HG02981 (cell line): ENCODE results near the gene SYPL1.
"Not testable (repeated sequence)": the region's sequence is repeated elsewhere in the genome, so short reads cannot be mapped to it uniquely, and the experiment has no call there.

Experiments
- ATAC-seq: cut with Tn5 transposase; IDR thresholded peaks from one replicate; pipeline ENCODE4 v1.9.1; 2021; ENCODE audit warnings: mild to moderate bottlenecking, moderate library complexity; ENCODE audit not compliant: unreplicated experiment

The SYPL1 gene

DNA sequence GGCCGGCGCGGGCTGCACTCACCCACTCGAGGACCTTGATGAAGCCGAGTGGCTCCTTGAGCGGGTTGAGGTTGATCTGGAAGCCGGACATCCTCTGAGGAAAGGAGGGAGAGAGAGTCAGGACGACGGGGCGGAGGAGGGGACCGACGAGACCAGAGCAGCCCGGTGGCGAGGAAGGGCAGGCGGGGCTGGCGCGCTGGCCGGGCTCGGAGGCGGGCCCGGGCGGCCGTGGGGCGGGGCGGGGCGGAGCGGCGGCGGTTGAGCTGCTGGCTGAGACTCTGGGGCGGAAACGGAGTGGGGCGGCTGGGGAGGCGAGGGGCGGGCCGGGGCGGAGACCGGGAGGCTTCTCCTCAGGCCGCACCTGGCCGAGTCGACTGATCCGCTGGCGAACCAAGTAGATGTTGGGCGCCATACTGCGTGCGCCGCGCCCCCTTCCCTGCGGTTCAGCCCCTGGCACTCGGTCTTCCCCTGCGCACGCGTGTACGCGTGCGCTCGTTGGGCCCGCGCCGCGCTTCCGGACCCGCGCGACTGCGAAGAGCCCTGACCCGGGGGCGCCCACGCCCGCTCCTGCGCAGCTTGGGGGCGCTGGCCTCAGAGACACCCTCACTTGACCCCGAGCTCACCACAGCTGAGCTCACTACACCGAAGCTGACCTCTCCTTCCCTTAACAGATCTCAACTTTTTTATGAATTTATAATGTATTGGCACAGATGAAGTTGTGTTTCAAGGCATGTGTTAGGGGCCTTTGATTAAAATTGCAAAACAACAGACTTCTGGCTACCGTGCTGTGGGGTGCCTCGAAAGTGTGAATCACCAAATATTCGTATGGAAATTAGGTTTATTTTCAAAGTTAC lies at the start of gene SYPL1:
Gene SYPL1, minus strand, starts transcription at position 195 of the 854 bp plus-strand sequence. Its CDS starts 104 bp downstream, at position 91.
- ATAC-seq: peak; percentile 80

DNA sequence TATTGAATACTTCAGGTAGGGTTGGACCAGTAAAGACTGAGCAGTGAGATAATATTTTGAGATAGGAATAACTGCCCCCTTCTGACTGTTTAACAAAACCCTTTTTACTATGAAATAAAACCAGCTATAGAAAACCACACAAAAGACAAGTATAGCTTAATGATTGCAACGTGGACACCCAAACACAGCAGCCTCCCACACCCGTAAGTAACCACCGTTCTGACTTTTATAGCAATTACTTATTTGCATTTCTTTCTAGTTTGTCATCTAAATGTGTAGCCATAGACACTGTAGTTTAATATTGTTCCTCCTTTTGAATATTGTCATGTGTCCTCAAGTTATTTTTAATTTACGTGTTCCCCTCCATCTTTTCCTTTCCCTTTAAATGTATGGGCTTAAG lies 42.9 kb upstream of the SYPL1 start:
- no peak for ATAC-seq

DNA sequence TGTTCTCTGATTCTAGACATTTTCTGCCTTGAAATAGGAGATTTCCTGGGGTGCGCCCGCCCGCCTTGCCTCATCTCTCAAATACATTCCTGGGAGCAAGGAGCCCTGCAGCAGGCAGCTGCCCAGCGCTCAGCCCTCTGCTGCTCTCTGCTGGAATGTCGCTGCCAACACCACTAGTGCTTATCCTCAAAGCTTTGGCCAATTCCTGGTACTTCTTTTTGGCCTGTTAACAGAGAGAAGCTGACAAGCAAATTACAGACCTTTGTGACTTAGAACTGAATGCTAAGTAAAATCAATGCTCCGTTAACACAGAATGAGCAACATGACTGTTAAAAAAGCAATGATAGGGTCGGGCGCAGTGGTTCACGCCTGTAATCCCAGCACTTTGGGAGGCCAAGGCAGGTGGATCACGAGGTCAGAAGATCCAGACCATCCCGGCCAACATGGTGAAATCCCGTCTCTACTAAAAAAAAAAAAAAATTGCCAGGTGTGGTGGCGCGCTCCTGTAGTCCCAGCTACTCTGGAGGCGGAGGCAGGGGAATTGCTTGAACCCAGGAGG lies 41.9 kb upstream of the SYPL1 start:
- no peak for ATAC-seq

DNA sequence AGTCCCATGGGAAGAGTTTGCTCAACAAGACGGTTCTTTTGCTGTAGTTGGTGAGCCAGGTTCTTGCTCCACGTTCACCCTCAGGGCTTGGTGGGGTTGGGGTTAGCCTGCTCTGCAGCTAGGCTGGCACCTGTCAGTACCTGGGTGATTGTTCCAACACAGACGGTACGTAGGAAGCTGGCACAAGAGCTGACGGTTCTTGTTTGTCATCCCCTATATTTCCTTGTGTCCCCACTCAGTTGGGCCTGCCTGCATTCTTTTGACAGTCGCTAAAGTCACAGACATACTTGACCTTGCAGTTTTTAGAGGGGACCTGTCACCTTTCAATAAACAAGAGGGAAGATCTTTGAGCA lies 40.2 kb upstream of the SYPL1 start:
- ATAC-seq: no peak

DNA sequence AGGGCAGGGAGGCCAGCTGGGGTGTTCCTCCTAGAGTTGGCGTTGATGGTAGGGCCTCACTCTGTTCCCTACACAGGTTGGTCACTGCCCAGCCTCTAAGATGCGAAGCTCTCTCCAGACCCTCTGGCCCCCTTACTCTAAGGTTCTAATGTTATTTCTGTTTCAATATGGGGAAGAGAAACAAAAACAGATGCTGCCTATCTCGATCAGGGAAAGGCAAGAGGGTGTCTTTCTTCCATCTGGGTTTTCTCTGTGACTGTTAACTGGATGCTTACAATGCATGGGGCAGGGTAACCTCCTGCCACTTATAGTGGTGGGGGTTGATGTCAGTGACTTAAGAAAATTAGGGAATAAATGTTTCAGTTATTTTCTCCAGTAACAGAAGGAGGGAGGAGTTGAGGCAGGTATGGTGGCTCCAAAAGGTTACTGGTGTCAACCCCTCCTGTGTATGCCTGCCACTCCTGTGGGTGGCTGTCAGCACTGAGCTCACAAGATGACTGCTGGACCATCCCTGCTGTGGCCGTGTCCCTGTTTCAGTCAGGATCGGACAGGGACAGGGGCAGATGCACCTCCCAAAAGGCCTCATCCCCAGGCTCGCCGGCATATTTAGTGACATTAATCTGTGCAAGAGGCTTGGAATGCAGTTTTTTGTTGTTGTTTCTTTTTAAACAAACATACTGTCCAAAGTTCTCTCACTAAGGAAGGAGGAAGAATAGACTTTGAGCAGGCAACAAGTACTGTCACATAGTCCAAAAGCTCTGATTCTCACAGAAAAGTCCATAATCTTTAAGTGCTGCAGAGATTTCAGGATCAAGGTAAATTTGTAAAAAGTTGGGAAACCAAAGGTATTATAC lies 39.6 kb upstream of the SYPL1 start:
- ATAC-seq: no peak

DNA sequence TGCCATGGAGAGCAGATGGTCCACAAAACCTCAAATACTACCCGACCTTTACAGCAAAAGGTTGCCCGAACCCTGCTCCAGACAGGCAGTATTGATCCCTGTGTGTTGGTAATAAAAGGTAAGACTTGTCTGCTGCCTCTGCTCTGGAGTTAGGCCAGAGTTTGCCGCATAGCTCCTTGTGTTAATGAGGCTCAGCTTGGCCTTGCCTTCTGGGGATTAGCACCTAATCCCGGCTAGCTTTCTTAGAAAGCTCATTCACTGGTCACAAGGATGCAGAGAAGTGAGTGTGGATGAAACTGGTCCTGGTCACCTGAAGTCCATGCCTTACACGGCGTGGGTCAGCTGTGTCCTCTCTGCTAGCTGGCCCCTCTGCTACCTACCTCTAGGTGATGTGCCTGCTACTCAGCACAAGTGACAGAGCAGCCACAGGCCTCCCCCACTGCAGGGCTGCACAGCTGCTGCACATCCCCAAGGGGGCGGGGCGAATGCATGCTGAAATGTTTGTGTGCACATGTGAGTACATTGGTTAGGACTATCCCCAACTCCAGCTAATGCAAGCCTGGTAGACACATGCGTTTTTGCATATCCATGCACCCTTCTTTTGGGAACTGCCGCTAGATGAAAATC lies 31.7 kb upstream of the SYPL1 start:
- no peak for ATAC-seq

DNA sequence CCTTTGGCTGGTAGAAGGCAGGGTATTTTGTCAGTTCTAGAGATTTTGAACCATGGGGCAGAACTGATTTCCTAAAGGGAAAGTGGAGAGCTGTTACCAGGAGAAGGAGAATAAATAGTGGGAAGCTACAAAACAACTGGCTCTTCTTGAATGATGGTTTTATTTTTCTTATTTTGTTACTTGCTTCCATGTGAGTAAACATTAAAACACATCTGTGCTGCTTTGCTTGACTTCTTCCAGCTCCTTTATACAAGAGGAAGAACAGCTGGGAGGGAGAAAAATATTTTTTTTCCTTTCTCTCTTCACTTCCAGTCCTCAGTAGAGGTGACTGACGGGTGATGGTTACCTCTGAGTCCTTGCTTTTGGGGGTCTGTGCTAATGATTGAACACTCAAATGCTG lies 30.0 kb upstream of the SYPL1 start:
- ATAC-seq: no peak

DNA sequence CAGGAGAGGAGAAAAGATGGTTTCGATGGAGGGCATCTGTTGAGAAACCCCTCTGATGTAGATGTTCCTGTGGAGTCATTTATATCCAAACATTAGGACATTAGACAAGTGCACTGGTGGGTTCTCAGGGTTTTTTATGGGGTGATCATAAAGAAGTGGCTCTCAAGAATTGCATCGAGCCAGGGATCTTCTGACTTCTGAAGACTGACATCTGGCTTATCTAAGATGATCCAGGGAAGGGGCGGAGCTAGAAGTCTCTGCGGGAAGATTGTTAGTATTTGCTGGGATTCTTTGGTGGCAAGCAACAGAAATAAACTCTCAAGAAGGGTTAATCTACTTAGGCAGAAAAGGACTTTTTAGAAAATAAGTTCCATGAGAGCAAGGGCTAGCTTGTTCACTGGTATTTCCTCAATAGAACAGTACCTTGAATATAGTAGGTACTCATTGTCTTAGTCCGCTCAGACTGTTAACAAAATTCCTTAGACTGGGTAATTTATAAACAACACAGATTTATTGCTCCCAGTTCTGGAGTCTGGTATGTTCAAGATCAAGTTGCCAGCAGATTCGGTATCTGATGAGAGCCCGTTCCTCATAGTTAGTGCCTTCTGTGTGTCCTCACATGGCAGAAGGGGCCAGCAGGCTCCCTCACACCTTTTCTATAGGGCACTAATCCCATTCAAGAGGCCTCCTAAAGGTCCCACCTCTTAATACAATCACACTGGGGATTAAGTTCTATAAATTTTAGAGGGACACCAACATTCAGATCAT lies 28.5 kb upstream of the SYPL1 start:
- no peak for ATAC-seq

DNA sequence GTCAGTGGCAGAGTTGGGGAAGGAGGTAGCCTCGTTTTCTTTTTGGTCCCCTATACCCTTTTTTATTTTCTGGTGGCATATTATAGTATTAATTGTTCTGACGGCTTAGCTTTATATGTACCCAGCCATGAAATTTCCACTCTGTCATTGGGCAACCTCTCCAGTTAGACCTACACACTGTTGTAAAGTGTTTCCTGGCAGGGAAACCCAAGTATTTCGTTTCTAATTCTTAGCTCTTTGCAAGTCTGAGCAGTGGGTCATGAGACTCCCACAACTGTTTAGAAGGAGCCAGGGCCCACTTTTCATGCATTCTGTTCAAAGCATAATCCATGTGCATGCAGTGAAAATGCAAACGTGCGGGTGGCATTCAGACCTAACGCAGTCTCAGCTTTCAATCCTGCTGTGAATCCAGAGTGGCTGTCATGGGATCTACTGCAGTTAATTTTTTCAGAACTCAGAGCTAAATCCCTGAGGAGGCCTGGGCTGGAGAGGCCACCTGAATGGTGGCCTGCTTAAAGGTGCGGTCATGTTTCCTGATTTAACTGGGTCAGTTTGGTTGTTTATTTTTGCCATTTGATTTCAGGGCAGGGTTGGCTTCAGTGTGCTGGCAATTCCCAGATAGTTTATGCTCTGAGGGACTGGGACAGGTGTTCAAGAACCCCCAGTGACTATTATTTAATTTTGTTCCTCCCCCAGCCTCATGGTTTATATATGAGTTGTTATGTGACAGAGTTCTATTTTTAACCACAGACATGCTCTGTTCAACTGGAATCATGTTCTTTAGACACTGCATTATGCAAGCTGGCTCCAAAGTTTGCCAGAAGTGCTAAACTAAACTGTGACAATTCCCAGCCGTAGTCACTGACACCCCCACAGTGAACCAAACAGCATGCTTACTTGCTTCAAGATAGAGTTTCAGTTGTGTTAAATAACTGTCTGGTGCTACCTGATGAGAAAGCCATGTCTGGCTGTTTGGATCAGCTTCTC lies 27.4 kb upstream of the SYPL1 start:
- ATAC-seq: no peak

DNA sequence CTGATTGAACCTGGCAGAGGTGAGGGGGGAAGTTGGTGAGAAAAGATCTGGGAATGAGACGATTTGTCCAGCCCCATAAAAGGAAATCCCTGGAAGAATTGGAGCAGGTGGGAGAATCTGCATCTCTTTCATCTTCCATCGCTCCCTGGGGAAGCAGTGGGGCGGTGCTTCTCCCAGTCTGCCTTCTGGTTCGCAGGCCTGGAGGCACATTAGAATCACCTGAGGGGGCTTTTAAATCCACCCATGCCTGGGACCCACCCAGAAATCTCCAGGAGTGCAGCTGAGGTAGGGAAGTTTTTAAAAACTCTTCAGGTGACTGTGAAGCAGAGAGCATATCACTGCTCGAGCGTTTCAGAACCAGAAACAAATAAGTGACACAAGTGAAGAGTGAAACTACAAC lies 26.7 kb upstream of the SYPL1 start:
- ATAC-seq: no peak

DNA sequence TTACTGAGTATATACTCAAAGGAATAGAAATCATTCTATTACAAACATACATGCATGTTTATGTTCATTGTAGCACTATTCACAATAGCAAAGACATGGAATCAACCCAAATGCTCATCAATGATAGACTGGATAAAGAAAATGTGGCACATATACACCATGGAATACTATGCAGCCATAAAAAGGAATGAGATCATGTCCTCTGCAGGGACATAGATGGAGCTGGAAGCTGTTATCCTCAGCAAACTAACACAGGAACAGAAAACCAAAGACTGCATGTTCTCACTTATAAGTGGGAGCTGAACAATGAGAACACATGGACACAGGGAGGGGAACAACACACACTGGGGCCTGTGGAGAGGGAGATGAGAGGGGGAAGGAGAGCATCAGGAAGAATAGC lies 26.1 kb upstream of the SYPL1 start:
- ATAC-seq: not testable (repeated sequence)

DNA sequence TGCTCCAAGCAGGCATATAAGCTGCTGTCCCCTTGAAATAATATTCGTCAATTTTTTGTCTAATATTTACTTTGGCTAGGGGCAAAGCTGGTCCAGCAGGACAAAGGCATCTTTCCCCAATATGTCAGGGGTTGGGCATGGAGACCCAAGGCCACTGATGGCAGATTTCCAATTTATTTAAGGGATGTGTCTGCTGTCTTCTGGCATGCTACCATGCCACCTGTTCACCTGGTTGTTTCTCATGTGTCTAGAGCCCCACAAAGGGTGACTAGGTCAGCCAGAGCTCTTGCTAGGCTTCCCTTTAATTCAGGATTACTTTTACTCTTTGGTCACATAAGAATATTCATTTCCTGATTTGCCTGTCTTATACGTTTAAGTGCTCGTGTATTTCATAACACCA lies 22.1 kb upstream of the SYPL1 start:
- ATAC-seq: no peak

DNA sequence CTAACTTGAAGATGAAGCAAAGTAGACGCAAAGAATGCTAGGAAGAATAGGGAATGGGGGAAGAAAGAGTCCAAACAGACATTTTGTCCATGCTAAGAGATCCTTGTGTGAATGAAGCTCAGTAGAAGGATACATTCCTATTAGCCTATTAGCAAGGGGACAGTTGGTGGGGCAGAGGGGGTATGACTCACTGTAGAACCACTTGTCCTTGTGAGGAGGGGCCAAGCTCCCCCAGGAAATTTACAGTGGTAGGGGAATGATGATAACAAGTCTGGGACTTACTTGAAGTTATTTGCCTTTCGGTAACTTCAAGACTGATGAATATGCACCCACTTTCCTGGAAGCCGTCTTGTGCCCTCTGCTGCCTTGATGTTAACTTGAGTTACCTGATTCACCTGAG lies 17.2 kb upstream of the SYPL1 start:
- no peak for ATAC-seq

DNA sequence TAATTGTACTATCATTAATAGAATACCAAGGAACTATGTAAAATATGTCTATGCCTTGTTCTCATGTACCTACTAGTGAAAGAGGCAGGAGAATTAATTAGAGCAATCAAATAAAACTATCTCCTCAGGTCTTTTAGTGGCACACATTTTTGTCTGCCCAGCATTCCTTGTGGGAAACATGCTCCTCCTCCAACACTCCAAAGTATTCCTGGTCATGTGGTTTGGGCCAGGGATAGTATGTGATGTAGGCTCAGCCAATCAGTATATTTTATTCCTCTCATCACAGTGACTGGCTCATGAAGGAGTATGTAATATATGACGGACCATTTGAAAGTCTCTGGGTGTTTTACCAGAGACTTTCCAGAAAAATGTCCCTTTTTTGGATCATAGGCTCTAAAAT lies 16.7 kb upstream of the SYPL1 start:
- ATAC-seq: no peak

DNA sequence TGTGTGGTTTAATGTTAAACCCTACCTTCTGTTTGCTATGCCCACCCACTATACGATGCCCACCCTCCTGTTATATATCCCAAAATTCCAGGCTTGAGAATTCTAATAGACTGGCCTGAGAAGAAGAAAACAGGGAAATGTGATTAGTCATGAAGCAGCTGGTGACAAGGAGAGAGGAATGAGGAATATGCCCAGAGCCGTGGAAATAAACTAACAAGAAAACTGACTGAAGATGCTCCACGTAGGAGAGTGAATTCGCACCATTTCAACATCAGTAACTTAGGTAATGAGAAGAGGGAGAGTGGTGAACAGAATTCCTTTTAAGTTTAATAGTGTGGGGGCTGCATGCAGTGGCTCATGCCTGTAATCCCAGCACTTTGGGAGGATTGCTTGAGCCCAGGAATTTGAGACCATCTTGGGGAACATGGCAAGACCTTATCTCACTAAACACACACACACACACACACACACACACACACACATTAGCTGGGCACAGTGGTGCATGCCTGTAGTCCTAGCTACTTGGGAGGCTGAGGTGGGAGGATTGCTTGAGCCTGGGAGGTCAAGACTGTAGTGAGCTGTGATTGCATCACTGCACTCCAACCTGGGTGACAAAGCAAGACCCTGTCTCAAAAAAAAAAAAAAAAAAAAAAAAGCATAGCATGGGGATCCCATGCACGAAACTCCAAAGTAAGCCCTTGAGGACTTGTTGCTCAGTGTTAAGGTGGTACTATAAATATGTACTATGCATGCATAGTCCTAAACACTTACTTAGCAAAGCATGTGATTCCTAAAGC lies 16.1 kb upstream of the SYPL1 start:
- ATAC-seq: no peak

DNA sequence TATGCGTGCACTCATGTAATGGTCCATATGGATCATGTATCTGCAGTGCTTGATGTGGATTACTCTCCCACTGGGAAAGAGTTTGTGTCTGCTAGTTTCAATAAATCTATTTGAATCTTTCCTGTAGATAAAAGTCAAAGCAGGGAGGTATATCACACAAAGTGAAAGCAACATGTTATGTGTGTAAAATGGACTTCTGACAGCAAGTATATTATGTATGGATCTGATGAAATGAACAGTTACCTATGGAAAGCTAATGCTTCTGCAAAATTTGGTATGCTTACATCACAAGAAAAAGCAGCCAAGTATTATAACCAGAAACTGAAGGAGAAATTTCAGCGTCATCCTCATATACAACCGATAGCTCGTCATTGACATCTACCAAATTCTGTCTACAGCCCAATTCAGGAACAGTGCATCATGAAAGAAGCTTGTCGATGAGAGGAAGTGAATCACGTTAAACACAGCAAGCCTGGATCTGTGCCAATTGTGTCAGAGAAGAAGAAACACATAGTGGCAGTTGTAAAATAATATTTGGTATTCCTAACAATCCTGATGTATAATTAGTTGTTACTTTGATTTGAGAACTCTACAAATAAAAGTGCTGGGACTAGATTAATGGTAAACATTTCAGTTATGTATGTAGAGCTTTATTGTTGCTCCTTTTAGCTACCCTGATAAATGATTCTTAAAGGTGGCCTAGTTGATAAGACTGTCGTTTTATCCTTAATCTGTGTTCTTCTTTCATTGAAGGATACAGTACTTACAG lies 14.2 kb upstream of the SYPL1 start:
- no peak for ATAC-seq

DNA sequence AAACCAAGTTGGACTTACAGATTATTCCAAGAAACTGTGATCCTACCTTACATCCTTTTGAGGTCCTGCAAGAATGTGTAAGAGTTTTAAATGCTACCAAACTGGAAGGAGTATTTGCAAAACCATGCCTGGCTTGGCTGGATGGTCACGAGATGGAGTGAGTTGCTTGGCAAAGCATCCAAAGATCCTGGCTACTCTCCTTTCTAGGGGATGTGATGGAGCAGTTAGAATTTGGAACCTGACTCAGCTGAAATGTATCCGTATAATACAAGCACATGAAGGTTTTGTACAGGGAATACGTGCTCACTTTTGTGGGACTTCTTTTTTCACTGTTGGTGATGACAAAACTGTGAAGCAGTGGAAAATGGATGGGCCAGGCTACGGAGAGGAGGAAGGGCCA lies 13.3 kb upstream of the SYPL1 start:
- no peak for ATAC-seq

DNA sequence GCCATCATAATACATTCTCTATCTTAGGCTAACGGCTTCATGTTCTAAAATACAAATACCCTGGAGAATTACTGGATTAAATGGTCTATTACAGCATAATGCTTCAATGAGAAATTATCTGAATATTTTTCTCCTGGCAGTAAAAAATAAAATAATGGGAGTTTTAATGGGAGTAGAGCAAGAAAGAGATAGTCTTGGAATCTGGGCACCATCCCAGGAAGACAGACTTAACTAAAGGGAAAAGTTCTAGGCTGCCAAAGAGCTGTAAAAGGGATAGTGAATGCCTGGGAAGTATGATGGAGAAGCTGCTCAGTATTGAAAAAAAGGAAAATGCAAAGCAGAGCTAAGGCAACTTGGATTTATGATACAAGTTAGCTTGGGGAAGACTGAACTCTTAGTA lies 12.1 kb upstream of the SYPL1 start:
- no peak for ATAC-seq
